GM21717 (cell line): ENCODE measurements around the gene UROD.
"Not testable (repeated sequence)": the region's sequence is repeated elsewhere in the genome, so short reads cannot be mapped to it uniquely, and the experiment has no call there.

ENCODE experiments used
- ATAC-seq: cut with Tn5 transposase; IDR thresholded peaks from one replicate; pipeline ENCODE4 v1.9.1; 2021; ENCODE audit warnings: mild to moderate bottlenecking, moderate library complexity; ENCODE audit not compliant: unreplicated experiment

The UROD gene

GRCh38 chr1:45011837-45012638, at the start of gene UROD:
Gene UROD, plus strand, starts transcription at chr1:45012254. Its CDS starts 12 bp downstream, at chr1:45012266.
- ATAC-seq, result peak; percentile 55

GRCh38 chr1:44962729-44963128, 49.3 kb upstream of the UROD start:
- ATAC-seq, result no peak

GRCh38 chr1:44964396-44964795, 47.7 kb upstream of the UROD start:
- no peak for ATAC-seq

GRCh38 chr1:44970317-44970716, 41.7 kb upstream of the UROD start:
- no peak for ATAC-seq

- ATAC-seq, result no peak
Observed at GRCh38 chr1:44973645-44974044, 38.4 kb upstream of the UROD start.

- ATAC-seq, result no peak
Observed at GRCh38 chr1:44976252-44976651, 35.8 kb upstream of the UROD start.

- not testable (repeated sequence) for ATAC-seq
Observed at GRCh38 chr1:44977372-44977771, 34.7 kb upstream of the UROD start.

GRCh38 chr1:44985747-44986359, 26.2 kb upstream of the UROD start:
- peak; percentile 6 for ATAC-seq

GRCh38 chr1:44988531-44989156, 23.4 kb upstream of the UROD start:
- ATAC-seq, result no peak

- no peak for ATAC-seq
Observed at GRCh38 chr1:44994309-44994898, 17.6 kb upstream of the UROD start.

- no peak for ATAC-seq
Observed at GRCh38 chr1:44995467-44996238, 16.4 kb upstream of the UROD start.

GRCh38 chr1:44999232-44999631, 12.8 kb upstream of the UROD start:
- ATAC-seq, result no peak

GRCh38 chr1:45001011-45001481, 11.0 kb upstream of the UROD start:
- no peak for ATAC-seq

GRCh38 chr1:45001576-45001975, 10.5 kb upstream of the UROD start:
- not testable (repeated sequence) for ATAC-seq

- no peak for ATAC-seq
Observed at GRCh38 chr1:45002650-45003645, 9.1 kb upstream of the UROD start.

GRCh38 chr1:45003741-45004140, 8.3 kb upstream of the UROD start:
- ATAC-seq, result no peak

GRCh38 chr1:45004281-45004920, 7.7 kb upstream of the UROD start:
- no peak for ATAC-seq

- ATAC-seq, result no peak
Observed at GRCh38 chr1:45005761-45006160, 6.3 kb upstream of the UROD start.

GRCh38 chr1:45007311-45007710, 4.7 kb upstream of the UROD start:
- no peak for ATAC-seq
